Tibial artery (tissue), 4 donors: ENCODE results near the gene HMCN2.

Source experiments
- DNase-seq, 2 donors: peaks; one replicate each; pipeline ENCODE4 v3.0.0-alpha.2; 2019
- H3K27ac ChIP-seq, 2 donors: fragments of 200-600 bp; sonication (generic) in 1 of 2; 1 replicate in 1 of 2; 2 replicates in 1 of 2; pipeline ENCODE4 v1.5.1; 2018 to 2019; ENCODE audit warnings: mild to moderate bottlenecking in 1 of 2
- H3K27me3 ChIP-seq, 2 donors: fragments of 200-600 bp; sonication (generic) in 1 of 2; one replicate each; pipeline versions ENCODE4 v1.5.1 to v1.6.0; 2016 to 2019
- H3K36me3 ChIP-seq, 3 donors: fragments of 200-600 bp; sonication (generic) in 2 of 3; one replicate each; pipeline ENCODE4 v1.5.1; 2016 to 2019; ENCODE audit warnings: mild to moderate bottlenecking in 2 of 3
- H3K4me1 ChIP-seq, 4 donors: fragments of 200-600 bp; sonication (generic) in 2 of 4; 1 replicate in 3 of 4; 2 replicates in 1 of 4; pipeline ENCODE4 v1.5.1; 2016 to 2019
- H3K4me3 ChIP-seq, 2 donors: fragments of 200-600 bp; sonication (generic) in 1 of 2; 1 replicate in 1 of 2; 2 replicates in 1 of 2; pipeline ENCODE4 v1.5.1; 2018 to 2019; ENCODE audit warnings: mild to moderate bottlenecking in 2 of 2
- H3K9me3 ChIP-seq, 3 donors: fragments of 200-600 bp; sonication (generic) in 1 of 3; one replicate each; pipeline ENCODE4 v1.5.1; 2016 to 2019
- CTCF ChIP-seq, 2 experiments: fragments of 200-600 bp in 1 of 2; fragments of 450-650 bp in 1 of 2; IDR thresholded peaks; one replicate each; pipeline ENCODE4 v1.5.1; 2017 to 2019; ENCODE audit warnings: antibody characterized with exemption in 2 of 2, mild to moderate bottlenecking in 1 of 2, moderate library complexity in 1 of 2
- intact Hi-C: fragments of 100-400 bp; cut with DNase I; formaldehyde crosslinking; loops from one replicate; pipeline ENCODE4 v1.15.0; 2023; ENCODE audit warnings: low total_unique reads

The HMCN2 gene

DNA sequence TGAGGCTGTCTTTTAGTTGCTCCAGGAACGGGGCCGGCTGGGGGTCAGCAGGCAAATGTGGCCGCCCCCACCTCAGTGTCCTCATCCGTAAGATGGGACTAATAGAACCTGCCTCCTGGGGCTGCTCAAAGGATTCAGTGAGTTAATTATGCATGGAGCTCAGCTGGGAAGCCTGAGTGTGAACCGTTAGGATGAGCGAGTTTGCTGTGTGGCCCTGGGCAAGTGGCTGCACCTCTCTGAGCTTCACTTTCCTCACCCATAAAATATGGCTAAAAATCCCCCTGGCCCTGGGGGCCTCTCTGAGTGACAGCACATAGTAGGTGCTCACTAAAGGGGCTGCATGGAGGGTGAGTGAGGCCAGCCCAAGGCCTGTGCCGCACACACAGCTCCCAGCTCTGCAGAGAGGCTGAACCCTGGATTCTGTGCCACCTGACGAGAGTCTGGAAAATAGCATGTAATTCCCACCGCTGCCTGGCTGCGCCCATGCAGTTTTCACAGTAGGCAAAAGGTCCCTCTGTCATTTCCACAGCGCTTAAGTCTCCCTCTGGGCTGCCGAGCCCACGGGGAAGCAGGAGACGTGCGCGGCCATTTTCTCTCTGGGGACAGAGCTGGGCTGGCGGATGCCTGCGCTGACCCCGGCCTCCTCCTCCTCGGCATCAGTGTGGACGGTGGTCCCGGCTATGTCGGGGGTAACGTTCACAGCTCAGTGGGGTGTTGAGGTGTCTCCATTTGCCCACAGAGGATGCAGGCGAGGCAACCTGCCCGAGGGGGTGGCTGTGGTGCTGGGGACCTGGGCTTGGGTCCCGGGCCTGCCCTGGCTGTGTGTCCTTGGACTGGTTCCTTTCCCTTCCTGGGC is 197.4 kb downstream of the HMCN2 start:
- H3K4me1 ChIP-seq: no peaks in the 10 kb centered on the region
- no peak overlapping the region for H3K27ac ChIP-seq
- H3K4me3 ChIP-seq: no peak overlapping the region
- no peak for TF ChIP-seq CTCF (IDR thresholded peaks at IDR 0.05)
- H3K27me3 ChIP-seq: no peaks in the 10 kb centered on the region
- no peaks in the 10 kb centered on the region for H3K9me3 ChIP-seq
- intact Hi-C loops: loop anchor here (5.0 kb wide), 1 partner anchor 219 kb away; no protein-coding TSS in a partner anchor
- no peak for DNase-seq
- peaks cover 0 to 68% (median 40%) of the 10 kb centered on the region in 3 donors for H3K36me3 ChIP-seq

GRCh38 chr9:130463763-130464745 is 198.5 kb downstream of the HMCN2 start:
- Histone ChIP-seq H3K27ac (no peak overlapping the region), H3K9me3 (no peaks in the 10 kb centered on the region), H3K4me1 (no peaks in the 10 kb centered on the region), H3K4me3 (no peak overlapping the region), H3K36me3 (peaks cover 0 to 65% (median 38%) of the 10 kb centered on the region in 3 donors), H3K27me3 (no peaks in the 10 kb centered on the region)
- no peak for DNase-seq
- intact Hi-C loops: loop anchor here (5.0 kb wide), 1 partner anchor 218 kb away; no protein-coding TSS in a partner anchor
- no peak for TF ChIP-seq CTCF (IDR thresholded peaks at IDR 0.05)

DNA sequence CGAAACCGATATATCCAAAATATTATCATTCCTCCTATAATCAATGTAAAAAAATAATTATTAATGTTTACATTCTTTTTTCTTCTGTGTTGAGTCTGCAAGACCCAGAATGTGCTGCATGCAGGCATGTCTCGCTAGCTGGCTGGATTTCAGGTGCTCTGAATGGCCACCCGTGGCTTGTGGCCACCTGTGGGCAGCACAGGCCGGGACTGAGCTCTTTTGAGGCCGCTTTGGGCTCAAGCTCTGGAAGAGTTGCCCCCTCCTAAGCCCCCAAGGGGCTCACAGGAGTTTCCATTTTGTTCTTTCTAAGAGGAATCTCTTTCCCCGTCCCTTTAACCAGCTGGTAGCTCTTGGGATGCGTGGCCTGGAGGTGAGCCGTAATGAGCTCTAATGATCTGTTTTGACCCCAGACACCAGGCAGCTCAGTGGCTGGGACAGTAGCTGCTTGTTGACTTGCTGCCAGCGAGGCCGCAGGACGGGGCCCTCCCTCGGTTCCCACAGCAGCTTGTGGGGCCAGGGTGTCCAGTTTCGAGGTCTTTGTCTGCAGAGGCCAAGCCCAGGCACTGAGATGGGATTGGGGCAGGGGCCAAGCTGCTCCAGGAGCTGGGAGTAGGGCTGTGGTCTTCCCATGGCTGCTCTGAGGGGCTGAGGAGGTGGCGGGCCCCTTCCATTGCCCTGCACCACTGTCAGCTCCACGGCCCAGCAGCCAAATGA is 200.0 kb downstream of the HMCN2 start:
- Histone ChIP-seq H3K36me3 (peaks cover 0 to 71% (median 49%) of the 10 kb centered on the region in 3 donors), H3K4me3 (no peak overlapping the region), H3K27me3 (no peaks in the 10 kb centered on the region), H3K27ac (no peak overlapping the region), H3K9me3 (no peaks in the 10 kb centered on the region), H3K4me1 (no peaks in the 10 kb centered on the region)
- DNase-seq: no peak
- no peak for TF ChIP-seq CTCF (IDR thresholded peaks at IDR 0.05)
- intact Hi-C loops: no loop called here

DNA sequence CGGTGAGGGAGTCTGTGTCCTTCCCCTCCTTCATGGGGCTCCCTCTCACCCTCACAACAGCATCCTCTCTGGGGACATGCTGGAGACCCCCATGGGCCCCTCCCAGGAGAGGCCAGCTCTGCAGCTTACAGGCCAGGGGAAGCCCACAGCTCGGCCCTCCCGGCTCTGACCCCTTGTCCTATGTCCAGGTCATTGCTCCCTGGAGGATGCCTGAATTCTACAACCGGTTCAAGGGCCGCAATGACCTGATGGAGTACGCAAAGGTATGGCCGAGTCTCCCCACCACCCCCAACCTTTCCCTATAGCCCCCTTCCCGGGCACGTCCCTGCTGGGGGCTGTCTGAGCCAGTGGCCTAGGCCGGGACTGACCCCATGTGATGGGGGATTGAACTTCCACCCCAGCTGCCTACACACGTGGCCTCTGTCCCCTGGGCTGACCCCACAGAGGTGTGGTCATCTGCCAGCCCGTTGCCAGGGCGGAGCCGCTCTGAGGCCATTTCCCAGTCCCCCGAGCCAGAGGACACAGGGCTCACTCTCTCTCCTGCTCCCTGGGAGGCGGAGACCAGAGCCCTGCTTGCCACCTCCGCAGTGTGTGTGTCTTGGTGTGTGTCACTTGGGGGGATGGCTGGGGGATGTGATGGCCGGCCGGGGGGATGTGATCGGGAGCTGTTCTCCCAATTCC is 201.1 kb downstream of the HMCN2 start:
- TF ChIP-seq CTCF (IDR thresholded peaks at IDR 0.05): no peak
- Histone ChIP-seq H3K9me3 (no peaks in the 10 kb centered on the region), H3K36me3 (peaks cover 0 to 83% (median 60%) of the 10 kb centered on the region in 3 donors), H3K4me3 (no peak overlapping the region), H3K27ac (no peak overlapping the region), H3K4me1 (no peaks in the 10 kb centered on the region), H3K27me3 (no peaks in the 10 kb centered on the region)
- intact Hi-C loops: no loop called here
- DNase-seq: no peak

DNA sequence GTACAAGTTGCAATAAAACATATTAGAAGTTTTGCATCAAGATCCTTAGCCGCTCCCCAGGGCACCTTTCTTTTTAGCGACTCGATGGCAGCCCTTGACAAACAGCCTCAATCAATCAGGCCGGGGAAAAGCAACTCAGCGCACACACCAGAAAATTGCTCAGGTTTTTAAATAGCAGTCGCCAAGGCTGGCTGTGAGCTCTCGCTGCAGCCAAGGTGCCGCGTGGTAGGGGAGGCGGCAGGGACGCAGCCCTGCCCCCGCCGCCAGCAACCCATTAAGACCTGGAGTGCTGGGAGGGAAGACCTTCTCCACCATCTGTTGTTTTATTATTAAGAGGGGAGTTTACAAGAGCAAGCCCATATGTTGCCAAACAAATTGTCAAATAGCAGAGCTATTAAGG is 201.8 kb downstream of the HMCN2 start:
- H3K36me3 ChIP-seq: peaks cover 0 to 85% (median 64%) of the 10 kb centered on the region in 3 donors
- DNase-seq: no peak
- H3K9me3 ChIP-seq: no peaks in the 10 kb centered on the region
- H3K27me3 ChIP-seq: no peaks in the 10 kb centered on the region
- TF ChIP-seq CTCF (IDR thresholded peaks at IDR 0.05): no peak
- H3K27ac ChIP-seq: no peak overlapping the region
- intact Hi-C loops: no loop called here
- H3K4me3 ChIP-seq: no peak overlapping the region
- H3K4me1 ChIP-seq: no peaks in the 10 kb centered on the region
